Stimulated activated naive B cell treated with anti-CD40 and anti-IgM and Interleukin-4, amounts not matched to agents 10 μg/mL and 1 μg/mL and 100 μg/mL, for 72 hours (primary cell): ENCODE measurements around the gene KSR2.

Source experiments
- ATAC-seq, 2 donors: fragments of 150-1000 bp; cut with Tn5 transposase; replicated peaks; 2 replicates each; pipeline ENCODE4 v1.10.0; 2021; ENCODE audit warnings: moderate library complexity in 1 of 2
- DNase-seq: peaks from one replicate; pipeline ENCODE4 v3.0.0; 2021
- H3K27ac Mint-ChIP-seq: one replicate; pipeline ENCODE4 v1.8.0; 2022; ENCODE audit warnings: mild to moderate bottlenecking, mixed read lengths
- H3K27me3 Mint-ChIP-seq, 2 donors: one replicate each; pipeline ENCODE4 v1.8.0; 2022; ENCODE audit warnings: mixed read lengths in 2 of 2
- H3K36me3 Mint-ChIP-seq, 2 donors: one replicate each; pipeline ENCODE4 v1.8.0; 2022; ENCODE audit warnings: mixed read lengths in 2 of 2, mild to moderate bottlenecking in 1 of 2
- H3K4me1 Mint-ChIP-seq, 2 donors: one replicate each; pipeline ENCODE4 v1.8.0; 2022; ENCODE audit warnings: mixed read lengths in 2 of 2, mild to moderate bottlenecking in 1 of 2
- H3K4me3 Mint-ChIP-seq, 2 donors: one replicate each; pipeline ENCODE4 v1.8.0; 2022; ENCODE audit warnings: mild to moderate bottlenecking in 2 of 2, mixed read lengths in 2 of 2, moderate library complexity in 1 of 2
- H3K9me3 Mint-ChIP-seq, 2 donors: one replicate each; pipeline ENCODE4 v1.8.0; 2022; ENCODE audit warnings: mixed read lengths in 2 of 2, mild to moderate bottlenecking in 1 of 2

Gene KSR2

DNA sequence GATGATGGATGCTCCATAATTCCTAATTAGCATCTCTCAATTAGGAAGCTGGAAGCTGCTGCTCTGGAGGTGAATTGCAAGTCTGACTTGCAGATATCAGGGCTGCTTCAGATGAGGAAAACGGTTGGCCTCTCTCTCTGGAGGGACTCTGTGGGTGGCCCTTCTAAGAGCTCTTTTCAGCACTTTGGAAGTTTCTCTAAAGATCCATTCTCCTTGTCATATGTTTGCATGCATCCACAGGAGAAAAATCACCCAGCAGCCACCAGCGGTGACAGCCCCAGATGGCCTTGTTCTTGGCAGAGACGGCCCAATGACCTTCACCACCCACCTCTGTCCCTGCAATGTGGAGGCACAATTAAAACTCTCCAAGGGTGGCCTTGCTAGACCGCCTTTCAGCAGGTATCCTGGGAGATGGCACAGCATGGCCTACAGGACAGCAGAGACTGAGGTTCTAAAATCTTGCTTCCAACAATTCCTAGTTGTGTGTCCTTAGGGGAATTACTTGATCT lies 42.3 kb downstream of the KSR2 start:
- DNase-seq (no peak), ATAC-seq (no peak)
- no peak overlapping the region for H3K4me3 Mint-ChIP-seq
- peaks cover 3% of the 10 kb centered on the region in 2 donors for H3K9me3 Mint-ChIP-seq
- H3K4me1 Mint-ChIP-seq = no peaks in the 10 kb centered on the region
- peaks cover 0 to 6% of the 10 kb centered on the region in 2 donors for H3K27me3 Mint-ChIP-seq
- H3K27ac Mint-ChIP-seq = no peak overlapping the region
- H3K36me3 Mint-ChIP-seq = no peaks in the 10 kb centered on the region

GRCh38 chr12:117921929-117922777 lies 46.6 kb downstream of the KSR2 start:
- H3K27me3 Mint-ChIP-seq = peaks cover 0 to 8% of the 10 kb centered on the region in 2 donors
- H3K4me3 Mint-ChIP-seq = no peak overlapping the region
- no peaks in the 10 kb centered on the region for H3K9me3 Mint-ChIP-seq
- DNase-seq = no peak
- H3K36me3 Mint-ChIP-seq = no peaks in the 10 kb centered on the region
- no peaks in the 10 kb centered on the region for H3K4me1 Mint-ChIP-seq
- H3K27ac Mint-ChIP-seq = no peak overlapping the region
- ATAC-seq = no peak

- DNase-seq (no peak), ATAC-seq (peak; percentile 39 to 69)
- no peak overlapping the region for H3K4me3 Mint-ChIP-seq
- H3K27me3 Mint-ChIP-seq = peaks cover 0 to 8% of the 10 kb centered on the region in 2 donors
- no peaks in the 10 kb centered on the region for H3K36me3 Mint-ChIP-seq
- H3K9me3 Mint-ChIP-seq = no peaks in the 10 kb centered on the region
- H3K4me1 Mint-ChIP-seq = no peaks in the 10 kb centered on the region
- H3K27ac Mint-ChIP-seq = no peak overlapping the region
Observed at GRCh38 chr12:117919479-117919878, 49.3 kb downstream of the KSR2 start.

GRCh38 chr12:117914686-117915085 lies 54.1 kb downstream of the KSR2 start:
- Mint-ChIP-seq H3K4me1 (no peaks in the 10 kb centered on the region), H3K4me3 (no peak overlapping the region), H3K36me3 (peaks cover 0 to 3% of the 10 kb centered on the region in 2 donors), H3K9me3 (peaks cover 9 to 10% of the 10 kb centered on the region in 2 donors), H3K27me3 (no peaks in the 10 kb centered on the region), H3K27ac (no peak overlapping the region)
- no peak for ATAC-seq
- no peak for DNase-seq

DNA sequence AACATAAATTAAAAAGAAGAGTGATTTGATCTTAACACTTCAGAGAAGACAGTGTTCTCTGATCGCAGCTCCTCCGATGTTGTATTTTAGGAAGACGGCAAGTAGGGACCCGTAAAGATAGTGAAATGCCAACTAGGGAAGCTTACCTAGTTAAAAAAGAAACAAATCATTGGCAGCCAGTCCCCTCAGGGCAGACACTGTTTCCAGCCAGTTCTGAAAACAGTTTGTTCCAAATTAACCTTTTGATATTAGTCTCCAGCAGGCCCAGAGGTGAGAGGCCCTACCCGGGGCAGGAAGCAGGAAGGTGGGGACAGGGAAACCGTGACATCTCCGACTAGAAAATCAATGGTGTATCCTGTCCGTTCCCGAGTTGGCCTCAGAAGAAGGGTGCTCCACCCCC lies 56.0 kb downstream of the KSR2 start:
- Mint-ChIP-seq H3K4me3 (no peak overlapping the region), H3K27me3 (no peaks in the 10 kb centered on the region), H3K9me3 (peaks cover 9 to 10% of the 10 kb centered on the region in 2 donors), H3K4me1 (no peaks in the 10 kb centered on the region), H3K36me3 (peaks cover 0 to 3% of the 10 kb centered on the region in 2 donors), H3K27ac (no peak overlapping the region)
- ATAC-seq (no peak), DNase-seq (no peak)

DNA sequence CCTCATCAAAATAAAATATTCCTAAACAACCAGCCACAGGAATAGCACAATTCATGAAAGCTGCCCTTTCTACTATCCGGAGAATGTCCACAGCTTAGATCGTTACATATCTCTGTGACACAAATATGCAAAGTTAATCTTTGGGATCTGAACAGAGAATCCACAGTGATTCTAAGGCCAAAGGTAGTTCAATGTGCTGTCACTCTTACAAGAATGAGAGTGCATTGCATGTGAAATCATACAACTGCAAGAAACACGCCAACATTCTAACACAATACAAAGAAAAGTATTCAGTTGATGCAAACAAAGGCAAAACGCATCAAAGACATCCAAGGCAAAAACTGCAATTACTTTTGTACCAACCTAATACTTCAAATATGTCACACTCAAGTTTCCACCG lies 60.4 kb downstream of the KSR2 start:
- Mint-ChIP-seq H3K27me3 (no peaks in the 10 kb centered on the region), H3K4me1 (no peaks in the 10 kb centered on the region), H3K36me3 (peaks cover 0 to 3% of the 10 kb centered on the region in 2 donors), H3K27ac (no peak overlapping the region), H3K4me3 (no peak overlapping the region), H3K9me3 (peaks cover 9 to 10% of the 10 kb centered on the region in 2 donors)
- ATAC-seq (no peak), DNase-seq (no peak)

DNA sequence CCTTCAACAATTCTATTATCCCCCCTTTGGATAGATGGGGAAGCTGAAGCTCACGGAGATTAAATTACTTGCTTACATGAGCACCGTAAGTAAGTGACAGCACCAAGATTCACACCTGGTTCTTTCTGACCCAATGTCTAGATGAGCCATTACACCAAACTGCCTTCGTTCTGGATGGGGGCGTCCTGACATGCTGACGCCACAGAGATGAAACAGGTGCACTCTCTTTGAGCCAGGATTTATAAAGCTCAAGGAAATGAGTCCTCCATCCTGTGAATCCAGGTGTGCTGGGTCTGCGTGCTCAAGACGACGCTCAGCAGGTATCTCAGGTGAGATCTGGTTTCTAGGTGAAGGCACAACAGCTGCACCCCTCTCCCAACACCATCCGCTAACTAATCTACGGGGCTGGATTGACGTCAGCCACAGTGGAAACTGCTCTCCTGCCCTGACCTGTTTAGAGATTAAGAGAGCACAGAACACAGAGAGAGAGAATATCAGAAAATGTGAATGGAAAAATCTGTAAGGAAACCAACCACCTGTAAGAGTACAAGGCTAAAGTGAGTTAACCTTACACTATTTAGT lies 61.6 kb downstream of the KSR2 start:
- Mint-ChIP-seq H3K36me3 (peaks cover 0 to 3% of the 10 kb centered on the region in 2 donors), H3K27me3 (no peaks in the 10 kb centered on the region), H3K4me1 (no peaks in the 10 kb centered on the region), H3K27ac (no peak overlapping the region), H3K9me3 (peaks cover 9 to 10% of the 10 kb centered on the region in 2 donors), H3K4me3 (no peak overlapping the region)
- no peak for DNase-seq
- ATAC-seq = no peak

GRCh38 chr12:117904051-117904450 lies 64.7 kb downstream of the KSR2 start:
- Mint-ChIP-seq H3K27ac (no peak overlapping the region), H3K4me3 (no peak overlapping the region), H3K27me3 (no peaks in the 10 kb centered on the region), H3K4me1 (no peaks in the 10 kb centered on the region), H3K36me3 (no peaks in the 10 kb centered on the region), H3K9me3 (peaks cover 0 to 2% of the 10 kb centered on the region in 2 donors)
- no peak for ATAC-seq
- no peak for DNase-seq

DNA sequence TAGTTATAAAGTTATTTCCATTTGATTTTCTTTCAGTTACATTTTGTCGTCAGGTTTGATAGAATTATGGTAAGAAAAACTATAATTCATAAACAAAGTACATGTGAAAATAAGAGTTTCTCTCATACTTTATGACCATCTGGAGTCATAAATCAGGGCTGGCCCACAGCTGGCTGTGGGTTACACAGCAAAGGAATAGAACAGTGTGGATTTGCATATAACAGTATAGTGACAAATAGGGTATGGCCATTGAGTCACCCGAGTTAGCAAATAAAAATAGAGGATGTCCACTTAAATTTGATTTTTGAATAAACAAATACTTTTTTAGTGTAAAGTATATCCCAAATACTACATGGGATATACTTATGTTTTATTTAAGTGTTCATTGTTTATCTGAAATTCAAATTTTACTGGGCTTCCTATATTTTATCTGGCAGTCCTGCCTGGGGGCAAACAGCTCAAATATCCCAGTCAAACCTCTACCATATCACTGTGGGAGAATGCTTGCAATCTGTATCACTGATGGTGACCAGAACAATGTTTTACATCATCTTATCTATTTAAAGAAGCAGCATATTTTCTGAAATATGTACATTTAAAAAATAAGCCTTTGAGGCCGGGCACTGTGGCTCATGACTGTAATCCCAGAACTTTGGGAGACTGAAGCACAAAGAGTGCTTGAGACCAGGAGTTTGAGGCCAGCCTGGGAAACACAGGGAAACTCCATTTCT lies 65.5 kb downstream of the KSR2 start:
- Mint-ChIP-seq H3K27ac (no peak overlapping the region), H3K4me3 (no peak overlapping the region), H3K4me1 (no peaks in the 10 kb centered on the region), H3K27me3 (no peaks in the 10 kb centered on the region), H3K9me3 (peaks cover 0 to 2% of the 10 kb centered on the region in 2 donors), H3K36me3 (no peaks in the 10 kb centered on the region)
- DNase-seq (no peak), ATAC-seq (no peak)

GRCh38 chr12:117901631-117902030 lies 67.2 kb downstream of the KSR2 start:
- no peak overlapping the region for H3K27ac Mint-ChIP-seq
- peaks cover 7 to 15% of the 10 kb centered on the region in 2 donors for H3K4me1 Mint-ChIP-seq
- ATAC-seq (no peak), DNase-seq (no peak)
- no peaks in the 10 kb centered on the region for H3K27me3 Mint-ChIP-seq
- no peak overlapping the region for H3K4me3 Mint-ChIP-seq
- H3K9me3 Mint-ChIP-seq = peaks cover 0 to 2% of the 10 kb centered on the region in 2 donors
- no peaks in the 10 kb centered on the region for H3K36me3 Mint-ChIP-seq

DNA sequence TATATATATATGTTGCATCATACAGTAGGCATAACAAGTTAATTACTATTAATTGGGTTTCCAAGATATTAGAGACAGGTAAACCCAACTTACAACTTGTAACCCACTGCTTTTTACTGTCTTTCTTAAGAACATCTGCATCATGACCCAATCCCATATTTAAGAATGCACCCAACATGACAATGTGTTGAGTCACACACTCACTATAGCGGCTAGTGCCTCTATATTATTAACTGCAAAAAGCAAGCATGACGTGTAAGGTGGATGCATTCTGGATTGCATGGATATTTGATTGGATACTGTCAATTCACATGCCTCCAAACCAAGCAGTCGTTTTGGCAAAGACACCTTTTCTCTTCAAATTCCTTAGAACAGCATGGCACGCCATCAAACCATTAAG lies 68.2 kb downstream of the KSR2 start:
- no peak for DNase-seq
- Mint-ChIP-seq H3K9me3 (peaks cover 0 to 2% of the 10 kb centered on the region in 2 donors), H3K36me3 (no peaks in the 10 kb centered on the region)

GRCh38 chr12:117897372-117898161 lies 71.2 kb downstream of the KSR2 start:
- H3K27ac Mint-ChIP-seq = peak overlapping the region; percentile 34
- peaks cover 0 to 3% of the 10 kb centered on the region in 2 donors for H3K36me3 Mint-ChIP-seq
- ATAC-seq (peak; percentile 81 to 84), DNase-seq (peak; percentile 17)
- peaks cover 7 to 17% of the 10 kb centered on the region in 2 donors for H3K4me1 Mint-ChIP-seq
- H3K9me3 Mint-ChIP-seq = peaks cover 0 to 3% of the 10 kb centered on the region in 2 donors
- peak overlapping the region; percentile 36 to 37 for H3K4me3 Mint-ChIP-seq
- H3K27me3 Mint-ChIP-seq = peaks cover 0 to 4% of the 10 kb centered on the region in 2 donors

More for the DNA sequence above, 68.2 kb downstream of the KSR2 start:
- no peak for ATAC-seq
- Mint-ChIP-seq H3K27me3 (no peaks in the 10 kb centered on the region), H3K4me1 (peaks cover 7 to 17% of the 10 kb centered on the region in 2 donors), H3K4me3 (no peak overlapping the region), H3K27ac (no peak overlapping the region)

- no peak for ATAC-seq
Observed at GRCh38 chr12:117896009-117896408, 72.8 kb downstream of the KSR2 start.

More at GRCh38 chr12:117896009-117896408, 72.8 kb downstream of the KSR2 start:
- Mint-ChIP-seq H3K4me3 (no peak overlapping the region), H3K4me1 (peaks cover 7 to 17% of the 10 kb centered on the region in 2 donors), H3K27ac (no peak overlapping the region), H3K27me3 (peaks cover 0 to 4% of the 10 kb centered on the region in 2 donors), H3K9me3 (peaks cover 0 to 3% of the 10 kb centered on the region in 2 donors), H3K36me3 (peaks cover 0 to 3% of the 10 kb centered on the region in 2 donors)
- DNase-seq = no peak
